Skeletal muscle tissue (tissue), 4 donors: ENCODE data around the gene ARHGAP1. TPM values are rescaled to one million over a fixed set of nuclear protein-coding genes. Genes with fewer than 3 reads are reported as not detected.

Source experiments
- H3K27ac ChIP-seq: one replicate; pipeline ENCODE4 v1.7.0; 2013; ENCODE audit warnings: mild to moderate bottlenecking, low read depth, low read length, inconsistent platforms
- H3K27me3 ChIP-seq, 3 donors: one replicate each; pipeline ENCODE4 v1.7.0; 2013; ENCODE audit warnings: low read length in 3 of 3; ENCODE audit not compliant: control insufficient read depth in 3 of 3, insufficient read depth in 3 of 3
- H3K36me3 ChIP-seq, 3 donors: one replicate each; pipeline ENCODE4 v1.7.0; 2013; ENCODE audit warnings: low read length in 3 of 3; ENCODE audit not compliant: control insufficient read depth in 3 of 3, insufficient read depth in 3 of 3
- H3K4me1 ChIP-seq, 3 donors: one replicate each; pipeline ENCODE4 v1.7.0; 2013; ENCODE audit warnings: low read length in 3 of 3, mild to moderate bottlenecking in 3 of 3; ENCODE audit not compliant: control insufficient read depth in 3 of 3, insufficient read depth in 3 of 3
- H3K4me3 ChIP-seq, 3 donors: one replicate each; pipeline ENCODE4 v1.7.0; 2013; ENCODE audit warnings: low read length in 3 of 3
- H3K9ac ChIP-seq, 3 donors: one replicate each; pipeline ENCODE4 v1.7.0; 2013; ENCODE audit warnings: low read length in 3 of 3, mild to moderate bottlenecking in 3 of 3, moderate library complexity in 2 of 3, low read depth in 1 of 3
- H3K9me3 ChIP-seq, 3 donors: one replicate each; pipeline ENCODE4 v1.7.0; 2013; ENCODE audit warnings: low read length in 3 of 3; ENCODE audit not compliant: control insufficient read depth in 3 of 3
- total RNA-seq: library from RNA; depleted of rRNA; stranded (reverse); fragments of >200 nt; gene quantifications from one replicate; pipeline ENCODE4 v1.2.3, GENCODE V29; 2014
- donor health status: Osteomylitis.

The ARHGAP1 gene
- 19.8 TPM for total RNA-seq

DNA sequence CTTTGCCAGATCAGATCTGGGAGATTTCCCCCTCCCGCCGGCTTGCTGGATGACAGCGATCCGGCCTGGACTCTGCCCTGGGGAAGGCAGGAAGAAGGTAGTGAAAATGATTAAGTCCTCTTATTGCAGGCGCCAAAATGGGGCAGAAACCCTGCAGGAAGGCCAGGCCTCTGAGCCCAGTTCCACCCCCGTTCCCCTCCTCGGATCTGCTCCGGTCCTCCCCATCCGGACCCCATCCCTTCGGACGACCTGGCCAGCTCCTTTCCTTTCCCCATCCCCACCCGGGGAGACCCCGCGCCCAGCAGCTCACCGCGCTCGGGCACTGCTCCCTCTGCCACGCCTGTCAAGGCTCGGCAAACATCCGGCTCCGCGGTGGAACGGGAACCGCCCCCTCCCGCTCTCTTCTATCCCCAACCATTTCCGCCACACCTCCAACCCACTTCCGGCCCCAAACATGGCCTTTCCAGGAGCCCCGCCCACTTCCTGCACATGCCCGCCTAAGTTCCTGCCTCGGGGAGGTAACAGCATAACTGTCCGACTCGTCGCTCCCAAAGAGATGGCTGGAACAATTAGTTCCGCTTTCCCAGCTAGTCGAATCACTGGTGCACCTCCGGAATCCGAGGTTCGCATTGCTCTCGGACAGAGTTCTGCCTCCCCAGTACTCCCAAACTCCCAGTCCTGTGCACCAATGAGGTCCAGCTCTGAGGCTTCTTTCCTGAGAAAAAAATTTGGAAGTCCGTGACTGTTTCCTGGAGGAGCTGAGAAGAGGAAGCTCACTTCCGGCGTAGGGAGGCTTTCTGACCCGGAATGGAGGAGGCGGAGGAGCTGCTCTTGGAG lies at the start of gene ARHGAP1, which contains the start of gene ZNF408:
ARHGAP1 (minus strand) TSS at position 379 of the 837 bp plus-strand sequence. CDS start 4,512 bp downstream, outside the sequence.
ZNF408 (plus strand) TSS at position 791 of the 837 bp plus-strand sequence; CDS start at position 808, 17 bp downstream.
- Histone ChIP-seq H3K4me3 (peak within 1 kb of the TSS; percentile 86 to 99 (median 99)), H3K36me3 (peaks cover 35 to 38% (median 37%) of the 10 kb centered on the region in 3 donors), H3K4me1 (peaks cover 45 to 61% (median 48%) of the 10 kb centered on the region in 3 donors), H3K9me3 (no peaks in the 10 kb centered on the region), H3K27me3 (no peaks in the 10 kb centered on the region), H3K9ac (peak within 1 kb of the TSS; percentile 98 to 99 (median 99)), H3K27ac (peak within 1 kb of the TSS; percentile 94)

DNA sequence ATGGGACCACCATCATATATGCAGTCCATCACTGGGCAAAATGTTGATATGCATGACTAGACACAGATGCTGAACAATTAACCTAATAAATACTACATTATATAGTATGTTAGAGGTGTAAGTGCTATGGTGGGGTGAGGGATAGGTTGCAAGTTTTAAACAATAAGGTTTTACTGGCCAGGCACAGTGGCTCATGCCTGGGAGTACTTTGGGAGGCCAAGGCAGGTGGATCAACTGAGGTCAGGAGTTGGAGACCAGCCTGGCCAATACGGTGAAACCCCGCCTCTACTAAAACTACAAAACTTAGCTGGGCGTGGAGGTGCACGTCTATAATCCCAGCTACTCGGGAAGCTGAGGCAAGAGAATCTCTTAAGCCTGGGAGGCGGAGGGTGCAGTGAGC lies 46.7 kb upstream of the ARHGAP1 start:
- peaks cover 63 to 83% (median 73%) of the 10 kb centered on the region in 3 donors for H3K36me3 ChIP-seq
- no peak overlapping the region for H3K27ac ChIP-seq
- no peaks in the 10 kb centered on the region for H3K27me3 ChIP-seq
- no peak overlapping the region for H3K4me3 ChIP-seq
- peaks cover 0 to 7% (median 0%) of the 10 kb centered on the region in 3 donors for H3K4me1 ChIP-seq
- no peaks in the 10 kb centered on the region for H3K9me3 ChIP-seq
- H3K9ac ChIP-seq = no peak overlapping the region

DNA sequence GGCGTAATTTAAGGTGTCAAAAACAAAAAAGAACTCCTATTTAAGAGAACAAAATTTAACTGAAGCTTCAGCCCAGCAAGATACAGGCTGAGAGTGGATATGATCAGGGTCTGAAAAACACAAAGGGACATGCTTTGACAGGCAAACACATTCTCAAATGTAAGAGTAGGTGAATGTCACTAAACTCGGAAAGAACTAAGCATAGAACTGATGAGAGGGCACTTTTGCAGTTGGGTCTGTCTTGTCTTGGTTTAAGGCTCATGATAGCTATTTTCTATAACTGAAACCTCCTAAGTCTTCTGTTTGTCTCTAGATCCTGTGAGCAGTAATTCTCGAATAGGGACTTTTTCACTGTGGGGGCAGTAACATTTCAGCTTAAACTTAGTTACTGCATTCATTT lies 45.6 kb upstream of the ARHGAP1 start:
- no peak overlapping the region for H3K27ac ChIP-seq
- H3K27me3 ChIP-seq = no peaks in the 10 kb centered on the region
- peaks cover 60 to 84% (median 73%) of the 10 kb centered on the region in 3 donors for H3K36me3 ChIP-seq

DNA sequence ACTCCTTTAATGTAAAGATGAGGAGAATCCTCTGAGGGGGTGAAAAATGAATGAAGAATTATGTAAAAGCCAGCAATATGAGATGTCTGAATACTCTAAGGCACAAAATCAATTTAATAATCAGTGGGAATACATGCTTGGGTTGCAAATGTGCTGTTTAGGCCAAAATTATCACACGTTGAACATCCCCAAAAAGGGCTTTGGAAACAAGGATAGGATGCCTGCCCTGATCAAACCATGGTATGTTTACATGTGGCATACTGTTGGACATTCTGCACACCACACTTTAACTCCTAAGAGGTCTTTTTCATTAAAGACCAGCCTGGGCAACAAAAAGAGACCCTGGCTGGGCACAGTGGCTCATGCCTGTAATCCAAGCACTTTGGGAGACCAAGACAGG lies 44.9 kb upstream of the ARHGAP1 start:
- H3K9ac ChIP-seq = no peak overlapping the region
- no peak overlapping the region for H3K4me3 ChIP-seq
- H3K4me1 ChIP-seq = peaks cover 0 to 7% (median 0%) of the 10 kb centered on the region in 3 donors
- H3K36me3 ChIP-seq = peaks cover 54 to 77% (median 67%) of the 10 kb centered on the region in 3 donors
- no peak overlapping the region for H3K27ac ChIP-seq
- no peaks in the 10 kb centered on the region for H3K27me3 ChIP-seq
- H3K9me3 ChIP-seq = no peaks in the 10 kb centered on the region

More for the DNA sequence above, 45.6 kb upstream of the ARHGAP1 start:
- Histone ChIP-seq H3K4me3 (no peak overlapping the region), H3K4me1 (peaks cover 0 to 7% (median 0%) of the 10 kb centered on the region in 3 donors), H3K9ac (no peak overlapping the region), H3K9me3 (no peaks in the 10 kb centered on the region)

DNA sequence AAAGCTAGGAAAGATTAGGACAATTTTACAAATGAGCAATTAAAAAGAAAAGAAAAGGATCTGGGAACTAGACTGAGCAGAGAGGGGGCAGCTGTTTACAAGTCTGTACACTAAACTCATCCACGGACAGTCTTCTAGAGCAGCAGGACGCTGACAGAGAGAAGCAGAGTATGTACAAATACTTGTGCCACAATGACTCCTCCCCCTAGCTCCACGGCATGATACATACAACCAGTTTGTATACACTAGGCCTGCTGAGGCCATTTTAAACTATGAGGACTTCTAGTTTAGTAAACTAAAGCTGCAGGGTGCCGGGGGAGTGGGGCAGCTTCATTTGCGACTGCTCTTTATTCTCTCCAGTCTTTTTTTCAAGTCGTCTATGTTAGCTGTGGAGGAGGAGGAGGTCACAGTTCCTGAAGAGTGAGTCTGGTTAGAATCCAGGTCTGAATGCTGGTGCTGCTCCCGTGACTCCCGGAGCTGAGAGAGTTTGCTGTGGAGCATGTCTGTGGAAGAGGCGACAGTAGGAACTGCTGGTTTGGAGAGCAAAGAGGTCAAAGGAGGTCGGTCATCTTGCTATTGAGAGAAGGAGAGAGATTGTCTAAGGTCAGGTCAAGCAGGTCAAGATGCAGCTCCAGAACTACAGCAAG lies 43.4 kb upstream of the ARHGAP1 start:
- Histone ChIP-seq H3K9ac (no peak overlapping the region), H3K9me3 (no peaks in the 10 kb centered on the region), H3K27me3 (no peaks in the 10 kb centered on the region), H3K4me3 (no peak overlapping the region), H3K4me1 (peaks cover 0 to 7% (median 0%) of the 10 kb centered on the region in 3 donors), H3K27ac (peak overlapping the region; percentile 49), H3K36me3 (peaks cover 45 to 66% (median 58%) of the 10 kb centered on the region in 3 donors)

DNA sequence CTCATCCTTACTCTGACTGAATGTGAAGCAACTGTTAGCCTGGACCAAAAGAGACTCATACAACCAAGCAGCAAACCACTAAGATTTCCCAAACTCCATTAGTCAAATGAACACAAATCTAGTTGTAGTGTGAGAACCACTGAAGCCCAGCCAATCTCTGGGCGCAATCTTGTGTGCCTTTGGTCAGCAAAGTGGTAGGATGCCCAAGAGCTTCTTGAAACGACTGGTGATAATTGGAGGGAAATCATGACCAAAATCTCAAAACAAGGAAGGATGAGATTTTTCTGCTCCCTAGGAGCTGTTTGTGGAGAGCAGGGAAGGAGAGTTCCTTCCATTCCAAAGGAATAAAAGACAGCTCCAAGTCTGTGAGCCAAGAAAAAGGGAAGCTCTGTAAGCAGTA lies 42.6 kb upstream of the ARHGAP1 start:
- peak overlapping the region; percentile 68 for H3K27ac ChIP-seq
- H3K4me1 ChIP-seq = peaks cover 0 to 7% (median 0%) of the 10 kb centered on the region in 3 donors
- H3K4me3 ChIP-seq = no peak overlapping the region
- H3K27me3 ChIP-seq = no peaks in the 10 kb centered on the region
- H3K36me3 ChIP-seq = peaks cover 42 to 59% (median 54%) of the 10 kb centered on the region in 3 donors
- H3K9me3 ChIP-seq = no peaks in the 10 kb centered on the region
- H3K9ac ChIP-seq = no peak overlapping the region

DNA sequence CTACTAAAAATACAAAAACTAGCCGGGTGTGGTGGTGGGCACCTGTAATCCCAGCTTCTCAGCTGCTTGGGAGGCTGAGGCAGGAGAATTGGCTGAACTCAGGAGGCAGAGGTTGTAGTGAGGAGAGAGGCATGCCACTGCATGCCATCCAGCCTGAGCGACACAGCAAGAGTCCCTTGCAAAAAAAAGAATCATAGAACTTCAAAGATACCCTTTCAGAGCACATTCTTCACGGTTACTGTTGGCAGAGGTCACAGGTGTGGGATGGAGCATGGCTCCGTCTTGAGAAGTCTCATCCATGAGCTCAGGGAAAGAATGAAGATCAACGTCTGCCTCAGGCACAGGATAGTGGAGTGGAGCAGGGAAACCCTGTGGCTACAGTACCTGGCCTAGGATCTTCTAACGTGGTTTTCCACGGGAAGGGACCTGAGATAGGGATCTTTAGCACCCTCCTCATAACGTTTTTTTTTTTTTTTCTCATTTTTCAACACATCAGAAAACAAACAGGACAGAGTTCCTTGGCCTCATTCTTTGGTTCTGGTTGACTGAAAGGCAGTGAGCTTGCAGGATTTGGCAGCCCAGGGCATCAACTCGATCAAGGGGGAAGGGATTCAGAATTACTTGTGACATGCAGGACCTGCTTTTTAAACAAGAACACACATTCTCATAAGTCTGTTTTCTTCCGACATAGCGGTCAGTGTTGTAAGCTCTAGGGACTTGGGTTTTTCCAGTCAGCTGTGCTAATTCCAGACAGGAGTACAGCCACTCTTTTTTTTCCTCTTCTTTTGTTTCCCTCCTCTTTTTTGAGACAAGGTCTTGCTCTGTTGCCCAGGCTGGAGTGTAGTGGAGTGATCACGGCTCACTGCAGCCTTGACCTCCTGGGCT lies 41.4 kb upstream of the ARHGAP1 start:
- no peaks in the 10 kb centered on the region for H3K9me3 ChIP-seq
- no peaks in the 10 kb centered on the region for H3K27me3 ChIP-seq
- peaks cover 31 to 48% (median 47%) of the 10 kb centered on the region in 3 donors for H3K36me3 ChIP-seq
- peak overlapping the region; percentile 68 for H3K27ac ChIP-seq
- no peak overlapping the region for H3K9ac ChIP-seq
- no peak overlapping the region for H3K4me3 ChIP-seq
- peaks cover 0 to 7% (median 0%) of the 10 kb centered on the region in 3 donors for H3K4me1 ChIP-seq

DNA sequence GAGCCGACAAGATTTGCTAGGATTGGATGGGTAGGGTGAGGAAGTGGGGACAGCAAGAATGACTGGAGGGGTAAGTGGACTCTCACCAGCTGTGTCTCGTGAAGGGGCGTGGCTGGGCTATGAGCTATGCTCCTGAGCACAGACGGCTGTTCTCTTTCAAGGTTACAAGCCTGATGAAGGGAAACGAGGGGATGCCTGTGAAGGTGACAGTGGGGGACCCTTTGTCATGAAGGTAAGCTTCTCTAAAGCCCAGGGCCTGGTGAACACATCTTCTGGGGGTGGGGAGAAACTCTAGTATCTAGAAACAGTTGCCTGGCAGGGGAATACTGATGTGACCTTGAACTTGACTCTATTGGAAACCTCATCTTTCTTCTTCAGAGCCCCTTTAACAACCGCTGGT lies 38.5 kb upstream of the ARHGAP1 start:
- Histone ChIP-seq H3K4me3 (no peak overlapping the region), H3K27me3 (no peaks in the 10 kb centered on the region), H3K27ac (no peak overlapping the region), H3K4me1 (peaks cover 0 to 7% (median 0%) of the 10 kb centered on the region in 3 donors), H3K9me3 (no peaks in the 10 kb centered on the region), H3K9ac (no peak overlapping the region), H3K36me3 (peaks cover 11 to 24% (median 23%) of the 10 kb centered on the region in 3 donors)

DNA sequence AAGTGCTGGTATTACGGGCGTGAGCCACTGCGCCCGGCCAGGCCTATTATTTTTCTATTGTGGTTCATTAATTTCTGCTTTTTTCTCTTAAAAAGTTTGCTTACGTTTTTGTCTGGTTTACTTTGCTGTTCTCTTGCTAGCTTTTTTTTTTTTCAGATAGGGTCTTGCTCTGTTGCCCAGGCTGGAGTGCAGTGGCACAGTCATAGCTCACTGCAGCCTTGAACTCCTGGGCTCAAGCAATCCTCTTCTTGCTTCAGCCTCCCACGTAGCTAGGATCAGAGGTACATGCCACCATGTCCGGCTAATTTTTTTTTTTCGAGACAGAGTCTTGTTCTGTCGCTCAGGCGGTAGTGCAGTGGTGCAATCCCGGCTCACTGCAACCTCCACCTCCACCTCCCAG lies 37.3 kb upstream of the ARHGAP1 start:
- Histone ChIP-seq H3K9ac (no peak overlapping the region), H3K27ac (no peak overlapping the region), H3K4me3 (no peak overlapping the region), H3K27me3 (no peaks in the 10 kb centered on the region), H3K9me3 (no peaks in the 10 kb centered on the region), H3K36me3 (peaks cover 3 to 13% (median 12%) of the 10 kb centered on the region in 3 donors), H3K4me1 (peaks cover 0 to under 1% (median 0%) of the 10 kb centered on the region in 3 donors)
